CD8-positive, alpha-beta memory T cell (primary cell): ENCODE data around the gene PTPRC. TPM values are rescaled to one million over a fixed set of nuclear protein-coding genes. Genes with fewer than 3 reads are reported as not detected.
"Not testable (repeated sequence)": the region's sequence is repeated elsewhere in the genome, so short reads cannot be mapped to it uniquely, and the experiment has no call there.

Experiments used
- CTCF ChIA-PET: fragments of 350-600 bp; sonication (Branson Sonifier 250); formaldehyde crosslinking; loops from one replicate; lab custom pipeline; 2021; ENCODE audit warnings: antibody characterized with exemption; lab: Charles Lee
- POLR2A ChIA-PET: fragments of 350-600 bp; sonication (Branson Sonifier 250); formaldehyde crosslinking; loops from one replicate; lab custom pipeline; 2021; ENCODE audit warnings: antibody characterized with exemption; lab: Charles Lee
- DNase-seq, 5 donors: peaks; one replicate each; pipeline versions ENCODE4 v3.0.0 to v3.0.0-alpha.2; 2020 to 2022; ENCODE audit warnings: mixed read lengths in 1 of 5
- H3K27ac ChIP-seq: one replicate; pipeline ENCODE4 v1.7.0; 2013; ENCODE audit warnings: low read depth, mild to moderate bottlenecking, low read length, moderate library complexity
- H3K27me3 ChIP-seq: 2 replicates; pipeline ENCODE4 v1.7.0; 2013; ENCODE audit warnings: low read length, mild to moderate bottlenecking; ENCODE audit not compliant: insufficient read depth, poor library complexity, severe bottlenecking
- H3K36me3 ChIP-seq: 2 replicates; pipeline ENCODE4 v1.7.0; 2013; ENCODE audit warnings: mild to moderate bottlenecking, low read length, moderate library complexity; ENCODE audit not compliant: insufficient read depth
- H3K4me1 ChIP-seq: 2 replicates; pipeline ENCODE4 v1.7.0; 2013; ENCODE audit warnings: mild to moderate bottlenecking, low read length, moderate library complexity; ENCODE audit not compliant: insufficient read depth
- H3K4me3 ChIP-seq: 2 replicates; pipeline ENCODE4 v1.7.0; 2013; ENCODE audit warnings: mild to moderate bottlenecking, low read length
- H3K9me3 ChIP-seq: 2 replicates; pipeline ENCODE4 v1.7.0; 2013; ENCODE audit warnings: mild to moderate bottlenecking, low read length
- H3K27ac Mint-ChIP-seq, 8 donors: one replicate each; pipeline ENCODE4 v1.8.0; 2020 to 2021; ENCODE audit warnings: mixed read lengths in 8 of 8, mild to moderate bottlenecking in 6 of 8, inconsistent platforms in 3 of 8, moderate library complexity in 3 of 8
- H3K27me3 Mint-ChIP-seq, 2 donors: one replicate each; pipeline ENCODE4 v1.8.0; 2020 to 2021; ENCODE audit warnings: mixed read lengths in 2 of 2, mild to moderate bottlenecking in 1 of 2, moderate library complexity in 1 of 2
- H3K36me3 Mint-ChIP-seq, 3 donors: one replicate each; pipeline ENCODE4 v1.8.0; 2020 to 2021; ENCODE audit warnings: mixed read lengths in 3 of 3, inconsistent platforms in 1 of 3, mild to moderate bottlenecking in 1 of 3
- H3K4me1 Mint-ChIP-seq, 3 donors: one replicate each; pipeline ENCODE4 v1.8.0; 2020 to 2021; ENCODE audit warnings: mixed read lengths in 3 of 3, inconsistent platforms in 1 of 3, mild to moderate bottlenecking in 1 of 3
- H3K4me3 Mint-ChIP-seq, 7 donors: one replicate each; pipeline ENCODE4 v1.8.0; 2020 to 2021; ENCODE audit warnings: mixed read lengths in 7 of 7, mild to moderate bottlenecking in 6 of 7, moderate library complexity in 4 of 7, inconsistent platforms in 2 of 7
- H3K9me3 Mint-ChIP-seq, 5 donors: one replicate each; pipeline ENCODE4 v1.8.0; 2020 to 2022; ENCODE audit warnings: mixed read lengths in 5 of 5, mild to moderate bottlenecking in 3 of 5, moderate library complexity in 2 of 5, inconsistent platforms in 1 of 5
- polyA plus RNA-seq: library from polyadenylated mRNA; unstranded; fragments of 300-500 nt; fragmentation: Illumina TruSeq; gene quantifications from one replicate; pipeline ENCODE4 v1.2.3, GENCODE V29; 2021
- total RNA-seq, 2 experiments: library from RNA; stranded (reverse); gene quantifications; one replicate each; pipeline ENCODE4 v1.2.3, GENCODE V29; 2021

The PTPRC gene
- total and polyA plus RNA-seq, 3 experiments from 2014 or later, result 311 to 1,381 (median 319) TPM

DNA sequence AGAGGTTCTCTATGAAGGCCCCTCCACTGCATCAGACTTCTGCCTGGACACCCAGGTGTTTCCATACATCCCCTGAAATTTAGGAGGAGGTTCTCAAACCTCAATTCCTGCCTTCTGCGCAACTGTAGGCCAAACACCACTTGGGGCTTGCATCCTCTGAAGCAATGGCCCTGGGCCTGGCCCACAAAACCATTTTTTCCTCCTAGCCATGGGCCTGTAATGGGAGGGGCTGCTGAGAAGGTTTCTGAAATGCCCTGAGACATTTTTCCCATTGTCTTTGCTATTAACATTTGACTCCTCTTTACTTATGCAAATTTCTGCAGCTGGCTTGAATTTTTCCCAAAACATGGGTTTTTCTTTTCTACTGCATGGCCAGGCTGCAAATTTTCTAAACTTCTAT lies 37.9 kb upstream of the PTPRC start:
- peak overlapping the region in 3 of 7 donors; percentile 6 to 52 (median 25) for H3K4me3 Mint-ChIP-seq
- POLR2A ChIA-PET, result no interaction called here

DNA sequence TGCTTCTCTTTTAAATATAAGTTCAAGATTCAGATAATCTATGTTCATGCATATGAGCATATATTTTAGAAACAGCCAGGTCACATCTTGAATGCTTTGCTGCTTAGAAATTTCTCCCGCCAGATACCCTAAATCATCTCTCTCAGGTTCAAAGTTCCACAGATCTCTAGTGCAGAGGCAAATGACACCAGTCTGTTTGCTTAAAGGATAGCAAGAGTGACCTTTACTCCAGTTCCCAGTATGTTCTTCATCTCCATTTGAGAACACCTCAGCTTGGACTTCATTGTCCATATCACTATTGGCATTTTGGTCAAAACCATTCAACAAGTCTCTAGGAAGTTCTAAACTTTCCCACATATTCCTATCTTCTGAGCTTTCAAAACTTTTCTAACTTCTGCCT lies 37.5 kb upstream of the PTPRC start:
- H3K4me1 ChIP-seq, result peaks cover 84% of the 10 kb centered on the region

More for the DNA sequence above, 37.9 kb upstream of the PTPRC start:
- DNase-seq, result no peak
- Mint-ChIP-seq H3K36me3 (peaks cover 2 to 26% (median 3%) of the 10 kb centered on the region in 3 donors), H3K27ac (peak overlapping the region in 4 of 8 donors; percentile 7 to 43 (median 36)), H3K4me1 (peaks cover 65 to 92% (median 87%) of the 10 kb centered on the region in 3 donors), H3K9me3 (peaks cover 0 to 6% (median 0%) of the 10 kb centered on the region in 5 donors), H3K27me3 (no peaks in the 10 kb centered on the region)
- H3K4me1 ChIP-seq, result peaks cover 84% of the 10 kb centered on the region
- H3K27me3 ChIP-seq, result no peaks in the 10 kb centered on the region
- H3K9me3 ChIP-seq, result no peaks in the 10 kb centered on the region
- H3K4me3 ChIP-seq, result no peak overlapping the region
- H3K36me3 ChIP-seq, result no peaks in the 10 kb centered on the region
- H3K27ac ChIP-seq, result no peak overlapping the region
- CTCF ChIA-PET, result no interaction called here

DNA sequence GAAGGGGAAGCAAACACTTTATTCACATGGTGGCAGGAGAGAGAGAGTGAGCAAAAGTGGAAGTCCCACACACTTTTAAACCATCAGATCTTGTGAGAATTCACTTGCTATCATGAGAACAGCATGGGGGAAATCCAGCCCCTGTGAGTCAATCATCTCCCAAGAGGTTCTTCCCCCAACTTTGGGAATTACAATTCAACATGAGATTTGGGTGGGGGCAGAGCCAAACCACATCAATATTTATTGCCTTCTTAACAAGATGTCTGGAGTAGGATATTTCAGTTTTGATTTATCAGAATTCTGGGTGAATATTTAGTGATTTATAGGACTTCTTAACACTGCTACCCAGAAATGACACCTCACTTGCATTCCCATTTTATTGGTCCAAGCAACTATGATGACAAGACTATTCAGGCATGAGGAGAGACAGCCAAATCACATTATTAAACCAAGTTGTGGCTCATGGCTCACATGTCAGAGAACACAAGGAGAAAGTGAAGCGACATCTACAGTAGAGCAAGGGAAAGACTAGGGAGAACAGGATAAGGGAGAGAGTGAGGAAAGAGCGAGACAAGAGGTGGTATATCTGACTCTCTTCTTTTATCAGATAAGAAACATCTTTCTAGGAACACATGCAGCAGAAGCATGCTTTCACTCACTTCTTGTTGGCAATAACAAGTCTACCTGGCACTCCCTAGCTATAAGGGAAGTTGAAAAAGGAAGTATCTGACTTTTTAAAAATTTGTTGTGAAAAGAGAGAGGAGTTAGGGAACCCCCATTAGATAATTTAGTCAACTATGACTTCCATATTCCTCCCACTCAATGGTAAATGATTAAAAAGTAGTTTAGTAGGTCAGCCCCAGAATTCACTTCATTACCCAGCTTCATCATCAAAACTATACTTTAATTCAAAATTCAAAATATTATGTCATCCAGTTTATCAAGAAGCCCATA lies 36.6 kb upstream of the PTPRC start:
- no peak for DNase-seq
- Histone ChIP-seq H3K4me3 (no peak overlapping the region), H3K9me3 (no peaks in the 10 kb centered on the region), H3K27me3 (no peaks in the 10 kb centered on the region), H3K27ac (no peak overlapping the region), H3K36me3 (no peaks in the 10 kb centered on the region), H3K4me1 (peaks cover 84% of the 10 kb centered on the region)
- POLR2A ChIA-PET, result interaction anchor here (0.8 to 1.5 kb wide), 2 partner anchors 9 to 11 kb away, joined by 3 to 4 read pairs; no protein-coding TSS in a partner anchor
- Mint-ChIP-seq H3K9me3 (peaks cover 0 to 6% (median 0%) of the 10 kb centered on the region in 5 donors), H3K36me3 (peaks cover 1 to 26% (median 1%) of the 10 kb centered on the region in 3 donors), H3K27me3 (no peaks in the 10 kb centered on the region), H3K4me3 (peak overlapping the region in 1 of 7 donors; percentile 23), H3K27ac (peak overlapping the region in 4 of 8 donors; percentile 14 to 58 (median 34)), H3K4me1 (peaks cover 61 to 90% (median 85%) of the 10 kb centered on the region in 3 donors)
- CTCF ChIA-PET, result no interaction called here

More for the DNA sequence above, 37.5 kb upstream of the PTPRC start:
- DNase-seq, H3K9me3 ChIP-seq, H3K27ac ChIP-seq, H3K4me3 Mint-ChIP-seq, H3K4me3 ChIP-seq, H3K27me3 Mint-ChIP-seq, POLR2A ChIA-PET, H3K27me3 ChIP-seq, H3K36me3 ChIP-seq, CTCF ChIA-PET, H3K9me3 Mint-ChIP-seq: not testable (repeated sequence)
- H3K36me3 Mint-ChIP-seq, result peaks cover 2 to 26% (median 3%) of the 10 kb centered on the region in 3 donors
- peaks cover 65 to 92% (median 87%) of the 10 kb centered on the region in 3 donors for H3K4me1 Mint-ChIP-seq
- H3K27ac Mint-ChIP-seq, result peak overlapping the region in 1 of 8 donors; percentile 5

DNA sequence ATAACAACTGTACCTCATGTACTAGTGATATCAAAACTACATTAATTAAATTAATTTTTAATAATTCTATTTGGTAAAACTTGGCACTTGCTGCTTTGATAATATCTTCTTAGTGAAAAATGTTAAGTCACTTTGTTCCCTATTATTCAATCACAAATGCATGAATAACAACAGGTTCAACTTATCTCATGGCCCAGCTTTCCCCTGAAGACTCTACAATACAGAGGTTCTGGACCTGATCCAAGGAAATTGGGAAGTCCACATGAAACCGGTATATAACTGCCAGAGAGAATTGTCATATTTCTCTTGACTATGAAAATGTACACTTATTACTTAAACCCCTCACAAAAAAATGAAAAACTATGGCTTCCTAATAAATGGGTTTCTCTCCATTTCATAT lies 33.9 kb upstream of the PTPRC start:
- no peak overlapping the region for H3K4me3 ChIP-seq
- Mint-ChIP-seq H3K36me3 (peaks cover 1 to 30% (median 1%) of the 10 kb centered on the region in 3 donors), H3K27ac (no peak overlapping the region), H3K4me3 (no peak overlapping the region), H3K9me3 (peaks cover 0 to 6% (median 0%) of the 10 kb centered on the region in 5 donors), H3K27me3 (no peaks in the 10 kb centered on the region), H3K4me1 (peaks cover 47 to 82% (median 67%) of the 10 kb centered on the region in 3 donors)
- H3K27ac ChIP-seq, result no peak overlapping the region
- no peak for DNase-seq
- no peaks in the 10 kb centered on the region for H3K36me3 ChIP-seq
- no peaks in the 10 kb centered on the region for H3K27me3 ChIP-seq
- ChIA-PET CTCF (no interaction called here), POLR2A (no interaction called here)
- H3K4me1 ChIP-seq, result peaks cover 68% of the 10 kb centered on the region
- H3K9me3 ChIP-seq, result no peaks in the 10 kb centered on the region

DNA sequence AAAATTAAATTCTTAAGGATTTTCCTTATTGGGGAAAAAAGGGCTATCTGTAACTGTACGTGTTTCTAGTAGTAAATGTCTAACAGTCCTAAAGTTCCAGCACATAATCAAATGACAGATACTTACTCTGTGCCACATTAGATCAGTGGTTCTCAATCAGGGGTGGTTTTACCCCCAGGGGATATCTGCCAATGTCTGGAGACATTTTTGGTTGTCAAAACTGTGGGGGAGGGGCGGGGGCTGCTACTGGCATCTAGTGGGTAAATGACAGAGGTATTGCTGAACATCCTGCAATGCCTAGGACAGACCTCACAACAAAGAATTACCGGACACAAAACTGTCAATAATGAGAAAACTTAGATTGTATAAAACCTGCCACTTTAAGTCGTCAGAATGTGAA lies 33.4 kb upstream of the PTPRC start:
- peaks cover 70% of the 10 kb centered on the region for H3K4me1 ChIP-seq
- H3K36me3 ChIP-seq, result no peaks in the 10 kb centered on the region
- H3K4me3 Mint-ChIP-seq, result no peak overlapping the region
- H3K4me1 Mint-ChIP-seq, result peaks cover 45 to 79% (median 64%) of the 10 kb centered on the region in 3 donors
- ChIA-PET POLR2A (interaction anchor here (0.6 to 1.1 kb wide), 2 partner anchors 16 to 62 kb away, joined by 4 to 6 read pairs; no protein-coding TSS in a partner anchor), CTCF (interaction anchor here (0.7 to 1.0 kb wide), 2 partner anchors 10 to 28 kb away, joined by 3 read pairs; no protein-coding TSS in a partner anchor)
- H3K9me3 ChIP-seq, result no peaks in the 10 kb centered on the region
- H3K27ac ChIP-seq, result no peak overlapping the region
- no peaks in the 10 kb centered on the region for H3K27me3 ChIP-seq
- no peaks in the 10 kb centered on the region for H3K27me3 Mint-ChIP-seq
- no peak overlapping the region for H3K4me3 ChIP-seq
- peaks cover 0 to 6% (median 0%) of the 10 kb centered on the region in 5 donors for H3K9me3 Mint-ChIP-seq
- H3K27ac Mint-ChIP-seq, result no peak overlapping the region
- peaks cover 0 to 26% (median 0%) of the 10 kb centered on the region in 3 donors for H3K36me3 Mint-ChIP-seq
- no peak for DNase-seq

DNA sequence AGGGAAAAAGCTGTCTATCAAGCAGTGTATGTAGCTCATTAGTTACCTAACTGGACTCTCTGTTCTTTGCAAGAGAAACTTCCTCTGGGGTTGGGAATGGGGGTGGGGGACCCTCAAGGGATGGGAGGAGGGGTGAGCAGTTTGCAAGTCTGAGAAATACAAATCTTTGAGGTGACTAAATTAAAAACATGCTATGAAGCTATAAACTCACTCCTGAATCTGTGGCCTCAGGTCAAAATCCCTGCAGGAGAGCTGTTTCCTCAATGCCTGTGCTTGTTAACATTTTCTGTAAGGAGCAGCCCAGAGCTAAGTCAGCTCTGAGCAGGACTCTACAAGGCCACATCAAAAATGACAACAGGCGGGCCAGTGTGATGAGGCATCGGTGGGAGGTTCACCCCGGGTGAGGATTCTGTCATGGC lies 32.8 kb upstream of the PTPRC start:
- ChIA-PET CTCF (interaction anchor here (0.7 to 1.0 kb wide), 3 partner anchors 11 to 28 kb away, joined by 3 read pairs; no protein-coding TSS in a partner anchor), POLR2A (interaction anchor here (0.6 to 1.1 kb wide), 2 partner anchors 16 to 61 kb away, joined by 4 to 6 read pairs; no protein-coding TSS in a partner anchor)
- Histone ChIP-seq H3K9me3 (no peaks in the 10 kb centered on the region), H3K4me1 (peaks cover 70% of the 10 kb centered on the region), H3K27me3 (no peaks in the 10 kb centered on the region), H3K36me3 (no peaks in the 10 kb centered on the region), H3K4me3 (no peak overlapping the region), H3K27ac (no peak overlapping the region)
- H3K4me1 Mint-ChIP-seq, result peaks cover 51 to 79% (median 66%) of the 10 kb centered on the region in 3 donors
- no peaks in the 10 kb centered on the region for H3K27me3 Mint-ChIP-seq
- peak overlapping the region in 2 of 7 donors; percentile 29 to 59 for H3K4me3 Mint-ChIP-seq
- no peak for DNase-seq
- peaks cover 0 to 5% (median 0%) of the 10 kb centered on the region in 5 donors for H3K9me3 Mint-ChIP-seq
- H3K36me3 Mint-ChIP-seq, result peaks cover 0 to 19% (median 0%) of the 10 kb centered on the region in 3 donors
- H3K27ac Mint-ChIP-seq, result peak overlapping the region in 2 of 8 donors; percentile 60 to 69

DNA sequence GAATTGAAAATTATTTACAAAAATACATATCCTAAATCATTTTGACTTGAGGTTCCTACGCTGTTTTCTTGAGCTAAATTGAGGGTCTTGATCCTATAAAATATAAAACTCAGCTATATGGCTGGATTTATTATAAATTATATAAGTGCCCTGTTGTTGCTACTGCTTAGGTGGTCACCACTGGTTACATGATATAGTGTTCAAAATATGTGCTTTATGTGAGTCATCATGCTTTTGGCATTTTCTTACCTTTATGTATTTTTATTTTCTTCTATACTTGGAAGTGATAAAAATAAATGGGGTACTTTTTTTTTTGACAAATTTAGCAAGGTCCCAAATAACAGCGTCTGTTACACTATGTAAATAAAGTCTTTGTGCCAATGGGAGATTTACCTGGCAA lies 31.1 kb upstream of the PTPRC start:
- no peak overlapping the region for H3K27ac Mint-ChIP-seq
- no peak overlapping the region for H3K4me3 Mint-ChIP-seq
- Histone ChIP-seq H3K27ac (no peak overlapping the region), H3K4me3 (no peak overlapping the region), H3K27me3 (no peaks in the 10 kb centered on the region), H3K9me3 (no peaks in the 10 kb centered on the region), H3K4me1 (peaks cover 73% of the 10 kb centered on the region), H3K36me3 (no peaks in the 10 kb centered on the region)
- POLR2A ChIA-PET, result no interaction called here
- peaks cover 54 to 79% (median 66%) of the 10 kb centered on the region in 3 donors for H3K4me1 Mint-ChIP-seq
- peaks cover 0 to 1% of the 10 kb centered on the region in 2 donors for H3K27me3 Mint-ChIP-seq
- CTCF ChIA-PET, result no interaction called here
- no peak for DNase-seq
- no peaks in the 10 kb centered on the region for H3K9me3 Mint-ChIP-seq
- peaks cover 0 to 8% (median 2%) of the 10 kb centered on the region in 3 donors for H3K36me3 Mint-ChIP-seq
